HL-60/S4 (cell line): ENCODE measurements around the gene NXNL1.
"Not testable (repeated sequence)": the region's sequence is repeated elsewhere in the genome, so short reads cannot be mapped to it uniquely, and the experiment has no call there.

Experiments
- in situ Hi-C: fragments of 300-500 bp; cut with MboI; formaldehyde crosslinking; loops from 2 replicates; pipeline ENCODE4 v1.14.3; 2022; ENCODE audit warnings: low sequenced_read_pairs

The NXNL1 gene

GRCh38 chr19:17487284-17488121 is 26.8 kb upstream of the NXNL1 start:
- in situ Hi-C loops, result no loop called here

DNA sequence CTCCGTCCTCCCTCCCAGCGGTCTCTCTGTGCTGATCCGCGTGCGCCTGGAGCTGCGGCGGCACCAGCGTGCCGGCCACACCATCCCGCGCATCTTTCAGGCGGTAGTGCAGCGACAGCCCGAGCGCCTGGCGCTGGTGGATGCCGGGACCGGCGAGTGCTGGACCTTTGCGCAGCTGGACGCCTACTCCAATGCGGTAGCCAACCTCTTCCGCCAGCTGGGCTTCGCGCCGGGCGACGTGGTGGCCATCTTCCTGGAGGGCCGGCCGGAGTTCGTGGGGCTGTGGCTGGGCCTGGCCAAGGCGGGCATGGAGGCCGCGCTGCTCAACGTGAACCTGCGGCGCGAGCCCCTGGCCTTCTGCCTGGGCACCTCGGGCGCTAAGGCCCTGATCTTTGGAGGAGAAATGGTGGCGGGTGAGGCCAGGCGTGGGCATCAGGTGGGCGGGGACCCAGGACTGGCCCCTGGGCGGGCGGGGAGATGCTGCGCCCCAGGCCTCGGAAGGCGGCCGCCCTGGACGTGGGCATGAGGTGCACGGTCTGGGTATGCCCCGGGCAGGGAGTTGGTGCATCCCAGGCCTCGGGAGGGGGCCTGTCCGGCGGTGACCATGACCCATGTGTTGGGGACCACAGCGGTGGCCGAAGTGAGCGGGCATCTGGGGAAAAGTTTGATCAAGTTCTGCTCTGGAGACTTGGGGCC is 26.0 kb upstream of the NXNL1 start:
- in situ Hi-C loops, result no loop called here

DNA sequence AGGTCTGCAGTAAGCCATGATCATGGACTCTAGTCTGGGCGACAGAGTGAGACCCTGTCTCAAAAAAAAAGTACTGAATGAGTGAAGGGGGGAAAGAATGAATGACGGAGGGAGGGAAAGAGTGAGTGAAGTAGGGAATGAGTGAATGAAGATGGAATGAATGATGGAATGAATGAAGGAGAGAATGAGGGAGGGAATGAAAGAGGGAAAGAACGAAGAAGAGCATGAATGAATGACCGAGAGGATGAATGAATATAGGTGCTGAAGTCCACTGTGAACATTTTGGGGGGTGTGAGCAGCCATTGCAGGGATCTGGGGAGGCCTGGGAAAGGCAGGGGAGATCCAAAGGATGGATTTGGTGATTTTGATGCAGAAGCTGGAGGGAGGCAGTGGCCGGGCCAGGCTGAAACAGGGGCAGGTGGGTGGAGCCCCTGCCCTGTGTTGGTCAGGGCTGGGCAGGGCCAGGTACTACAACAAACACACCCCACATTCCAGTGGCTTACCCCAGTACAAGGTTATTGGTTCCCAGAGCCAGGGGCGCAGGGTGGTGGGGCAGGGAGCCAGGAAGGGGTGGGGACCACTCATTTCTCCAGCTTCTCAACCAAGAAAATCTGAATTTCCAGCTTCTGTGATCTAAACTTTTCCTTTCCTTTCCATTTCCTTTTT is 23.9 kb upstream of the NXNL1 start:
- in situ Hi-C loops, result no loop called here

GRCh38 chr19:17483605-17484002 is 22.9 kb upstream of the NXNL1 start:
- in situ Hi-C loops, result no loop called here

DNA sequence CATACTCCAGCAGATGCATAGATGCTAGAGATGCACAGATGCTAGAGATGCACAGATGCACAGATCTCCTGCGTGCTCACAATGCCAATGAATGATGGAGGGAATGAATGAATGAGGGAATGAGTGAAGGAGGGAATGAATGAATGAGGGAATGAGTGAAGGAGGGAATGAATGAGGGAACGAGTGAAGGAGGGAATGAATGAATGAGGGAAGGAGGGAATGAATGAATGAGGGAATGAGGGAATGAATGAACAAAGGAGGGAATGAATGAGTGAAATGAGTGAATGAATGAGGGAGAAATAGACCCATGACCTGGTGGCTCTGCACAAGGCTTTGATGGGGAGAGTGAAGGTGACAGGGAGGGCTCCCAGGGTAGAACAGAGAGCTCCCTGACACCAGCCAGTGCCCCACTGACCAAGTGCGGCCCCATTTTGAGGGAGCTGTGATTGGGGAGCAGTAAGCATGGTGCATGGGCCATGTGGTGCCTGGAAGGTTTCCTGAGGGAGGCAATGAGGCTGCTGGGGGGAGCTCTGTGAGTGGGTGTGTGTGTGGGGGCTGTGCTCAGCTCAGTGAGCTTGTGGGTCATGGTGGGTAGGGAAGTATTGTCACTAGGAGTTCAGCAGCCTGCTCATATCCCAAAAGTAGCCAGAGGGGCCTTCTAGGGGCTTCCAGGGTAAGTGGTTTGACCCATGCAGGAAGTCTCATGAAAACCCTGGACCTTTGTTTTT is 22.3 kb upstream of the NXNL1 start:
- in situ Hi-C loops, result no loop called here

- in situ Hi-C loops, result no loop called here
Observed at GRCh38 chr19:17481986-17482385, 21.3 kb upstream of the NXNL1 start.

- in situ Hi-C loops, result no loop called here
Observed at GRCh38 chr19:17479325-17479791, 18.6 kb upstream of the NXNL1 start.

DNA sequence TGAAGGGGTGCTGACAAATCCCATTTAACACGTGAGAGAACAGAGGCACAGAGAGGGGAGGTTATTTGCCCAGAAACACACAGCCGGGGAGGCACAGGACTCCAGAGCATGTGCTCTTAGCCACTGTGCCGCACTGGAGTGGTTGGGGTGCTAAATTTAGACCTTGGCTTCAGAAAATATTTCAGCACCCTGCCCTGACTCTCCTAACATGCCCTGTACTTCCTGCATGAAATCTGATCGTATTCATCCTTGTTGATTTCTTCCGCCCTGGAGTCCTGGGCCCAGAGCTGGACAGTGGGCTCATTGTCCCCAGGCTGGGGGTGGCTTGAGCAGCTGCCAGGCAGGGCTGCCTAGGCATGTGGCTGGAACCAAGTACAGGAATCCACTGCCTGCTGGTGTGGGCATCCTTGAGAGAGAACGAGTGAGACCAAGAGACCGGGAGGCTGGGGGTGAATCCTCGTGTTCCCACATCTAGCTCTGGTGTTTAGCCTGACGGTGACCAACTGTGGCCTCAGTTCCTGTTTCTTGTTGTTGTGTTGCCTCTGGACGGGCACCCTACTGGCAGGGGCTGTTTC is 14.9 kb upstream of the NXNL1 start:
- in situ Hi-C loops, result no loop called here

DNA sequence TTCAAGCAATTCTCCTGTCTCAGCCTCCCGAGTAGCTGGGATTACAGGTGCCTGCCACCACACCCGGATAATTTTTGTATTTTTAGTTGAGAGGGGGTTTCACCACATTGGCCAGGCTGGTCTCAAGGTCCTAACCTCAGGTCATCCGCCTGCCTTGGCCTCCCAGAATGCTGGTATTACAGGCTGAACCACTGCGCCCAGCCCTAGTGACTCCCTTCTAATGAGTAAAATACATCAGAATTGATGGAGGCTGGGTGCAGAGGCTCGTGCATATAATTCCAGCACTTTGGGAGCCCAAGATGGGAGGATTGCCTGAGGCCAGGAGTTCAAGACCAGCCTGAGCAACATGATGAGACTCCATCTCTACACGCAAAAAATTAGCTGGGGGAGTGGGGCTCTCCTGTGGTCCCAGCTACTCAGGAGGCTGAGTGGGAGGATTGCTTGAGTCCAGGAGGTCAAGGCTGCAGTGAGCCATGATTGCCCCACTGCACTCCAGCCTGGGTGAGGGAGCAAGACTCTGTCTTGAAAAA is 14.3 kb upstream of the NXNL1 start:
- in situ Hi-C loops, result not testable (repeated sequence)

- in situ Hi-C loops, result no loop called here
Observed at GRCh38 chr19:17473041-17473440, 12.3 kb upstream of the NXNL1 start.

DNA sequence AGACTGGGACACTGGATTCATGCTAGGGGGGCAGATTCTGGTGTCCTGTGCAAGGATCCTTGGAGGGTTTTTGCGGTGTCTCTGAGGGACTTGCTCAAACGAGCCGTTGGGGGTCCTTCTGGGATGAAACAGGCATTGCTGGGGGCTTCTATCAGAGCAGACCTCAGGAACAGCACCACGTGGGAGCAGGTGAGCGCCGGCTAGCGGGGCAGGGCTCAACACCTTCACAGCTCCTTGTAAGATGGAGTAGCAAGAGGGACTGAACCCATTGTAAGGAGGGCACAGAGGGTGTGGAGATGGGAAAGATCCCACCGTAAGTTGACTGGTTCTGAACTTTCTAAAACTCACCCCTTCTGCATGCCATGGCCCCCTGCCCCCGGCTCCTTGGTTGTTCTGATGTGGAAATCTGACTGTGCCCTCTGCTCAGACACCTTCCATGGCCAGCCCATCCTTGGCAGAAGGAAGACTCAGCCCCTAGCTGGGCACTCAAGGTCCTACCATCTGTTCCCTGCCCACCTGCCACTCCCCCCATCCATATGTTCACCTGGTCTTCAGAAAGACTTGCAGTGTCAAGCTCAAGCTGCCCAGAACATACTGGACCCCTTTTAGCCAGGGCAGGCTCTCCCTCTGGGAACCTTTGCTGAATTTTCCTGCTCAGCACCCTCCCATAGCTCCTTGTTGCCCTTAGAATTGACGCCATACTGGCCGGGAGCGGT is 10.8 kb upstream of the NXNL1 start:
- in situ Hi-C loops, result no loop called here

DNA sequence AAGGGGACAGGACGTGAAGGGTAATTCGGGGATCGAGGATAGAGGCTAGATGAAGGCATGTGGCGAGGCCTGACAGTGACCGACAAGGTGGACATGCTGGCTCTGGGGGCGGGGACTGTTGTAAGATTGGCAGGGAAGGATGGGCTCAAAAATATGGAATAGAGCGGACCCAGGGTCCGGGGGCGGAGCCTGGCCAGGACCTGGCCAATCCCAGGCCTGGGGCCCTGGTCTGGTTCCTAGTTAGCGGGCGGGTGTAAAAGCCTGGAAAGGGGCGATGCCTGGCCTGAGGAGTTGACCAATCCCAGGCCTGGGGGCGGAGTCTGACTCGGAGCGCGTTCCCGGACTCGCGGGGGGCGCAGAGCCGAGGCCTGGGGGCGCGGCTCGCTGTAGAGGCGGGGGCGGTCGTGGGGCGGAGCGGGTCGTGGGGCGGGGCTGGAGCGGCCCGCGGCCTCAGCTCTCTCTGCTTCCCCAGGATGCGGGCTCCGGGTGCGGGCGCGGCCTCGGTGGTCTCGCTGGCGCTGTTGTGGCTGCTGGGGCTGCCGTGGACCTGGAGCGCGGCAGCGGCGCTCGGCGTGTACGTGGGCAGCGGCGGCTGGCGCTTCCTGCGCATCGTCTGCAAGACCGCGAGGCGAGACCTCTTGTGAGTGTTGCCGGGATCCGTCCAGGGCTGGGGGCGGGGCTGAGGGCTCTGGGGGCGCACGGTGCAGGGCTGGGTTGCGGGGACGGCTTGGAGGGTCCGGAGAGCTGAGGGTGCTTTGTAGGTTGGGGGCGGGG is 9.5 kb upstream of the NXNL1 start, which contains the start of gene SLC27A1:
Gene SLC27A1 (plus strand): TSS at position 457 of the 774 bp plus-strand sequence. CDS start 17 bp downstream, at position 474.
- in situ Hi-C loops, result no loop called here

GRCh38 chr19:17469481-17470067 is 8.8 kb upstream of the NXNL1 start:
- in situ Hi-C loops, result loop anchor here (5.0 to 10.0 kb wide), 2 partner anchors 72 to 385 kb away; partner anchors contain the start of gene RPL18A

GRCh38 chr19:17469092-17469480 is 8.4 kb upstream of the NXNL1 start:
- in situ Hi-C loops, result loop anchor here (5.0 to 10.0 kb wide), 2 partner anchors 72 to 386 kb away; partner anchors contain the start of gene RPL18A

GRCh38 chr19:17468302-17469091 is 7.8 kb upstream of the NXNL1 start:
- in situ Hi-C loops, result loop anchor here (5.0 to 10.0 kb wide), 2 partner anchors 71 to 386 kb away; partner anchors contain the start of gene RPL18A

GRCh38 chr19:17467471-17468301 is 7.0 kb upstream of the NXNL1 start:
- in situ Hi-C loops, result loop anchor here (5.0 to 10.0 kb wide), 2 partner anchors 70 to 387 kb away; partner anchors contain the start of gene RPL18A
